Keratinocyte (primary cell): ENCODE results near the gene DTNB. TPM values are rescaled to one million over a fixed set of nuclear protein-coding genes. Genes with fewer than 3 reads are reported as not detected.

Source experiments
- DNase-seq: peaks from one replicate; pipeline ENCODE4 v3.0.0-alpha.2; 2011; ENCODE audit warnings: low read depth, missing footprints, low spot score
- FAIRE-seq: peaks from 2 replicates; lab custom pipeline; 2011; peaks lifted over from hg19 to GRCh38; lab: Jason Lieb, UNC
- H2AFZ ChIP-seq: 2 replicates; pipeline ENCODE4 v1.6.0; 2012; ENCODE audit warnings: low read length, control low read depth, inconsistent platforms; ENCODE audit not compliant: control insufficient read depth
- H3K27ac ChIP-seq: 2 replicates; pipeline ENCODE4 v1.5.1; 2011; ENCODE audit warnings: low read length; ENCODE audit not compliant: control insufficient read depth, insufficient read depth
- H3K27me3 ChIP-seq: 3 replicates; pipeline ENCODE4 v1.6.0; 2011; ENCODE audit warnings: low read length; ENCODE audit not compliant: control insufficient read depth, insufficient read depth; ENCODE audit errors: extremely low read depth
- H3K36me3 ChIP-seq, 2 experiments: 2 replicates in 1 of 2; 3 replicates in 1 of 2; pipeline ENCODE4 v1.5.1; 2011; ENCODE audit warnings: low read length in 2 of 2, mild to moderate bottlenecking in 1 of 2; ENCODE audit not compliant: control insufficient read depth in 2 of 2, insufficient read depth in 2 of 2; ENCODE audit errors: extremely low read depth in 1 of 2
- H3K4me1 ChIP-seq: 3 replicates; pipeline ENCODE4 v1.5.1; 2011; ENCODE audit warnings: low read length; ENCODE audit not compliant: control insufficient read depth, insufficient read depth; ENCODE audit errors: extremely low read depth
- H3K4me2 ChIP-seq: 3 replicates; pipeline ENCODE4 v1.6.0; 2011; ENCODE audit warnings: low read depth, low read length; ENCODE audit not compliant: control insufficient read depth, insufficient read depth; ENCODE audit errors: extremely low read depth
- H3K4me3 ChIP-seq, 3 experiments: fragments of 200-600 bp in 1 of 3; sonication (generic) in 1 of 3; 2 replicates in 2 of 3; 3 replicates in 1 of 3; pipeline ENCODE4 v1.5.1; 2011 to 2016; ENCODE audit warnings: low read length in 3 of 3, mild to moderate bottlenecking in 3 of 3, control low read depth in 2 of 3, inconsistent platforms in 1 of 3, low read depth in 1 of 3, mixed read lengths in 1 of 3, mixed run types in 1 of 3, moderate library complexity in 1 of 3; ENCODE audit not compliant: control insufficient read depth in 2 of 3, insufficient read depth in 2 of 3; ENCODE audit errors: extremely low read depth in 1 of 3
- H3K79me2 ChIP-seq: 2 replicates; pipeline ENCODE4 v1.6.0; 2012; ENCODE audit warnings: low read length; ENCODE audit not compliant: control insufficient read depth, insufficient read depth
- H3K9ac ChIP-seq: 3 replicates; pipeline ENCODE4 v1.6.0; 2011; ENCODE audit warnings: low read length; ENCODE audit not compliant: control insufficient read depth, insufficient read depth; ENCODE audit errors: extremely low read depth
- H3K9me1 ChIP-seq: 3 replicates; pipeline ENCODE4 v1.6.0; 2011; ENCODE audit warnings: low read length; ENCODE audit not compliant: control insufficient read depth, insufficient read depth; ENCODE audit errors: extremely low read depth
- H3K9me3 ChIP-seq: 2 replicates; pipeline ENCODE4 v1.5.1; 2012; ENCODE audit warnings: low read depth, low read length; ENCODE audit not compliant: control insufficient read depth
- H4K20me1 ChIP-seq: 3 replicates; pipeline ENCODE4 v1.6.0; 2011; ENCODE audit warnings: low read length; ENCODE audit not compliant: control insufficient read depth, insufficient read depth; ENCODE audit errors: extremely low read depth
- EZH2 ChIP-seq: IDR thresholded peaks from one replicate; pipeline ENCODE4 v1.6.1; 2012; ENCODE audit warnings: inconsistent platforms, mild to moderate bottlenecking, low read length, moderate library complexity
- dilution Hi-C: fragments of 300-500 bp; cut with MboI; formaldehyde crosslinking; loops from one replicate; pipeline ENCODE4 v1.7.0; 2020; ENCODE audit warnings: low sequenced_read_pairs; ENCODE audit not compliant: extremely low pct_ligation_motif_present
- polyA plus RNA-seq, 5 experiments: library from polyadenylated mRNA; depleted of rRNA in 3 of 5; stranded (reverse) in 3 of 5; stranded (forward) in 1 of 5; unstranded in 1 of 5; fragments of >200 nt; gene quantifications; 1 replicate in 1 of 5; 2 replicates in 3 of 5; 3 replicates in 1 of 5; pipeline versions ENCODE4 v1.2.1 to v1.2.3, GENCODE V29; 2011 to 2012; ENCODE audit warnings: missing spikeins in 2 of 5, low read depth in 1 of 5, low replicate concordance in 1 of 5
- TF ChIP-seq, protein P1 (sequence below), 3 experiments: IDR thresholded peaks in 1 of 3; conservative IDR thresholded peaks in 1 of 3; optimal IDR thresholded peaks in 1 of 3; 2 replicates in 2 of 3; 3 replicates in 1 of 3; pipeline versions ENCODE3 to v1.5.1; 2011; ENCODE audit warnings: low read length in 3 of 3, mild to moderate bottlenecking in 3 of 3, moderate library complexity in 2 of 3, control low read depth in 1 of 3, inconsistent platforms in 1 of 3; ENCODE audit not compliant: insufficient read depth in 2 of 3; ENCODE audit errors: extremely low read depth in 1 of 3

The DTNB gene
- polyA plus RNA-seq, 1 donor (not counting 4 experiments of a cell fraction or from before 2014, with no cell fraction given), result 31.5 TPM

DNA sequence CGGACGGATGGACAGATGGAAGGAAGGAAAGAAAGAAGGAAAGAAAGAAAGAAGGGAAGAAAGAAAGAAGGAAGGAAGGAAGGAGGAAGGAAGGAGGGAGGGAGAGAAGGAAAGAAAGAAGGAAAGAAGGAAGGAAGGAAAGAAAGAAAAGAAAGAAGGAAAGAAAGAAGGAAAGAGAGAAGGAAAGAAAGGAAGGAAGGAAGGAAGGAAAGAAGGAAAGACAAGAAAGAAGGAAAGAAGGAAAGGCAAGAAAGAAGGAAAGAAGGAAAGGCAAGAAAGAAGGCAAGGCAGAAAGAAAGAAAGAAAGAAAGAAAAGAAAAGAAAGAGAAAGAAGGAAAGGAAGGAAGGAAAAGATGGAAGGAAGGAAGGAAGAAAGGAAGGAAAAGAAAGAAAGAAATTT lies 169.1 kb downstream of the DTNB start:
- H3K4me1 ChIP-seq, result peaks cover 7% of the 10 kb centered on the region
- no peaks in the 10 kb centered on the region for H3K79me2 ChIP-seq
- TF ChIP-seq, protein P1, sequence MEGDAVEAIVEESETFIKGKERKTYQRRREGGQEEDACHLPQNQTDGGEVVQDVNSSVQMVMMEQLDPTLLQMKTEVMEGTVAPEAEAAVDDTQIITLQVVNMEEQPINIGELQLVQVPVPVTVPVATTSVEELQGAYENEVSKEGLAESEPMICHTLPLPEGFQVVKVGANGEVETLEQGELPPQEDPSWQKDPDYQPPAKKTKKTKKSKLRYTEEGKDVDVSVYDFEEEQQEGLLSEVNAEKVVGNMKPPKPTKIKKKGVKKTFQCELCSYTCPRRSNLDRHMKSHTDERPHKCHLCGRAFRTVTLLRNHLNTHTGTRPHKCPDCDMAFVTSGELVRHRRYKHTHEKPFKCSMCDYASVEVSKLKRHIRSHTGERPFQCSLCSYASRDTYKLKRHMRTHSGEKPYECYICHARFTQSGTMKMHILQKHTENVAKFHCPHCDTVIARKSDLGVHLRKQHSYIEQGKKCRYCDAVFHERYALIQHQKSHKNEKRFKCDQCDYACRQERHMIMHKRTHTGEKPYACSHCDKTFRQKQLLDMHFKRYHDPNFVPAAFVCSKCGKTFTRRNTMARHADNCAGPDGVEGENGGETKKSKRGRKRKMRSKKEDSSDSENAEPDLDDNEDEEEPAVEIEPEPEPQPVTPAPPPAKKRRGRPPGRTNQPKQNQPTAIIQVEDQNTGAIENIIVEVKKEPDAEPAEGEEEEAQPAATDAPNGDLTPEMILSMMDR (optimal IDR thresholded peaks at IDR 0.05 in 1 of 3, IDR thresholded peaks at IDR 0.05 in 1 of 3, conservative IDR thresholded peaks at IDR 0.05 in 1 of 3; ENCODE audit: extremely low read depth in 1 of 3, insufficient read depth in 2 of 3, low read length in 3 of 3), result no peak
- TF ChIP-seq EZH2, result no peak
- dilution Hi-C loops, result no loop called here
- no peaks in the 10 kb centered on the region for H3K27me3 ChIP-seq
- peaks cover 0 to under 1% of the 10 kb centered on the region in 2 experiments for H3K36me3 ChIP-seq
- H2AFZ ChIP-seq, result no peak overlapping the region
- no peak overlapping the region for H3K4me2 ChIP-seq
- no peak for FAIRE-seq
- H3K9me3 ChIP-seq, result no peaks in the 10 kb centered on the region
- no peaks in the 10 kb centered on the region for H4K20me1 ChIP-seq
- DNase-seq, result no peak
- H3K9me1 ChIP-seq, result no peaks in the 10 kb centered on the region
- no peak overlapping the region for H3K9ac ChIP-seq
- H3K27ac ChIP-seq, result no peak overlapping the region
- no peak overlapping the region for H3K4me3 ChIP-seq

DNA sequence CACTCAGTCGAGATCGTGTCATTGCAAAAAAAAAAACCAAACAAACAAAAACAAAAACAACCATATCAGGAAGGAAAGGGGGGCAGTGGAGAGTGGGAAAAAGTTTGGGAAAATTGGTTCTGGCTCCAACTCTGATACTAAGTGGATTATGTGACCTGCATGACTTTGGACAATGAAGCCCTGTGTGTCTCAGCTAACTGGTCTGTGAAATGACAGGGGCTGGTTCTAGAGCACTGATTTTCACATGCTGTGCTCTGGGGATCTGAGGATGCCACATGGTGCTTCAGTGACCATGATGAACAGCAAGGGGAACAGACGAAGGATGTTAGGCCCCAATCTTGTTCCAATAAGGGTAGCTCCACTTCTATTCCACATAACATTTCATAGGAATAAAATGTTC lies 174.2 kb downstream of the DTNB start:
- Histone ChIP-seq H3K27me3 (no peaks in the 10 kb centered on the region), H3K9ac (no peak overlapping the region), H3K4me3 (no peak overlapping the region), H3K9me3 (no peaks in the 10 kb centered on the region), H3K4me2 (no peak overlapping the region), H3K36me3 (peaks cover 0 to 2% of the 10 kb centered on the region in 2 experiments), H3K79me2 (no peaks in the 10 kb centered on the region), H3K27ac (no peak overlapping the region), H2AFZ (no peak overlapping the region), H3K9me1 (no peaks in the 10 kb centered on the region), H4K20me1 (no peaks in the 10 kb centered on the region), H3K4me1 (no peaks in the 10 kb centered on the region)
- TF ChIP-seq, protein P1 (optimal IDR thresholded peaks at IDR 0.05 in 1 of 3, IDR thresholded peaks at IDR 0.05 in 1 of 3, conservative IDR thresholded peaks at IDR 0.05 in 1 of 3; ENCODE audit: extremely low read depth in 1 of 3, insufficient read depth in 2 of 3, low read length in 3 of 3), result no peak
- no peak for TF ChIP-seq EZH2
- dilution Hi-C loops, result no loop called here
- FAIRE-seq, result no peak
- no peak for DNase-seq
